HG03354 (cell line): ENCODE data around the gene KIF7.
"Not testable (repeated sequence)": the region's sequence is repeated elsewhere in the genome, so short reads cannot be mapped to it uniquely, and the experiment has no call there.

Source experiments
- ATAC-seq: cut with Tn5 transposase; IDR thresholded peaks from one replicate; pipeline ENCODE4 v1.9.1; 2021; ENCODE audit warnings: mild to moderate bottlenecking; ENCODE audit not compliant: unreplicated experiment, poor library complexity, severe bottlenecking

KIF7 gene

DNA sequence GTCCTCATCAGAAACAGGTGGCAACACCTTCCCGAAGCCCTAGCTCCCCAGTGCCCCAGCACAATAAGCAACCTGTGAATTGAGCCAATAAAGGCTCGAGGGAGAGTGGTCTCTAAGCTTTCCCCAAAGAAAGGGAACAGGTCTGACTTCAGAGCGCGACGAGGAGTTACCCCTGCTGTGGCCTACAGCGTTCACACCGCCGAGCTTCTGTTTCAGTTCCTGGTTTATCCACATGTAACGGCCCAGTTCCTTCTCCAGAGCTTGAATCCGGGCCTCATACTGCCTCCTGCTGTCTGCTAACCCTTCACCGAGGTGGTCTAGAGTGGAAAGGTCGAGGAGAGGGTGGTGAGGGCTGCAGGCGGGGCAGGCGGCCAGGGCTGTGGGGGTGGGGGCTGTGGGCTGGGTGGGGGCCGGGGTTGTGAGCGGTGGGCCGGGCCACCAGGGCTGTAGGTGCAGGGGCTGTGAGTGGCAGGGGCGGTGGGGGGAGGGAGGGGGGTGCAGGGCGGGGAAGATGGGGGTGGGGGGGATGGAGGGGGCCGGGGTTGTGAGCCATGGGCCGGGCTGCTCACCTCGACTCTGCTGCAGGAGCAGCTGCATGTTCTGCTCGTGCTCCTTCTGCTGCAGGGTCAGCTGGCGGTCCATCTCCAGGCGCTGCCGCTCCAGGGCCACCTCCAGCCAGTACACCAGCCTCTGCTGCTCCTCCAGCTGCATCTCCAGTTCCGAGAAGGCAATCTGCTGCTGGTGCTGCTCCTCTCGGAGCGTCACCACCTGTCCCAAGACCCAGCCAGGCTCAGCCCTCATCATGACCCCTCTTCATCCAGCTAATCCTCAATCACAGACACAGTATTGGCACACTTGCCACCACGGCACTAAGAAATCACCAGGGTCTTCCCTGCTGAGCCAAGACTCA is 26.2 kb downstream of the KIF7 start:
- no peak for ATAC-seq

DNA sequence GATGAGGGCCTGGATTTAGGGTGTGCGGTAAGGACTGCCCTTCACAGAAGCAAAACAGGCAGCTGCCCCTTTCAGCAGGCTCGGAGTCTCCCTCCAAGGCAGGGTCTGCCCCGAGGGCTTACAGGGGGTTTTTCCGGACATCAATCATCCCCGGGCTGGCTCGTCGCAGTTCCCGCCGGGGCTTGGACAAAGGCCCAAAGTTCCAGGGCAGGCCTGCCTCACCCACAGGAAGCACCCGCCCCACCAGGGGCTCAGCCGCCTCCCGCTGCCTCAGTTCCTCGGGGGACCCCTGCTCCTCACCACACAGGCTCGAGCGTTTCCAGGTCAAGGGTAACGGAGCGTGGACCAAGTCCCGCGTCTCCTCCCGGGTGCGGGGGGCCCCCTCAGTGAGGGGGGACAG is 27.0 kb downstream of the KIF7 start:
- ATAC-seq, result no peak

- ATAC-seq, result no peak
Measured at GRCh38 chr15:89627256-89627970, 27.9 kb downstream of the KIF7 start.

- ATAC-seq, result no peak
Measured at GRCh38 chr15:89625716-89626115, 29.6 kb downstream of the KIF7 start.

GRCh38 chr15:89623165-89623564 is 32.1 kb downstream of the KIF7 start:
- ATAC-seq, result no peak

- ATAC-seq, result no peak
Measured at GRCh38 chr15:89621547-89621946, 33.7 kb downstream of the KIF7 start.

GRCh38 chr15:89616228-89616627 is 39.0 kb downstream of the KIF7 start:
- no peak for ATAC-seq

DNA sequence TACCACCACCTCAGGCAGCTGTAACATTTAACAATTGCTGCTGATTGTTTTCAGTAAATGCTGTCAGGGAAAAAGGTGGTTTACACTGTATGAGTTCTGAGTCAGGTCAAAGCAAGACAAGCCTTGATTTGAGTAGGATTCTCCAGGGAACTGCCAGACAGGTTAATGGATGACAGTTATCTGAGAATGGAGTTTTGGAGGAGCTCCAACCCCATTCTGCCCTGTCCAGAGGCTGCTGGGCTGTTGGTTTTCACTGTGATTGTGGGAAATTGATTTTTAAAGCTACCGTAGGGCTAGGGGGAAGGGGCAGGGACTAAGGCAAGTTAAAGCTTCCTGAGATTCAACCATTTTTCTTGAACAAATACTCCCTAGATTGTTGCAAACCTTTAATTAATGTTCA is 40.1 kb downstream of the KIF7 start:
- ATAC-seq, result no peak

GRCh38 chr15:89614164-89614563 is 41.1 kb downstream of the KIF7 start:
- ATAC-seq, result no peak

DNA sequence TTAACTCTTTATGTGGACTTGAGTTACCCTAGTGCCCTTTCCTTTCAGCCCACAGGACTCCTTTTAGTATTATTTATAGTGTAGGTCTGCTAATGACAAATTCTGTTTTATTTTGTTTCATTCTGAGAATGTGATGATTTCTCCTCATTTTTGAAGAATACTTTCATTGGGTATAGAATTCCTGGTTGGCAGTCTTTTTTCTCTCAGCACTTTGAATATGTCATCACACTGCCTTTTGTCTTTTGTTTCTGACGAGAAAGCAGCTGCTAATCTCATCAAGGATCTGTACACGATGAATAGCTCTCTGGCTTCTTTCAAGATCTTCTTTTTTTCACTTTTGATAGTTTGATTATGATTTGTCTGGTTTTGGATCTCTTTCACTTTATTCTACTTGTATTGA is 42.2 kb downstream of the KIF7 start:
- ATAC-seq, result no peak

- no peak for ATAC-seq
Measured at GRCh38 chr15:89611317-89611716, 44.0 kb downstream of the KIF7 start.

GRCh38 chr15:89599021-89599420 is 56.2 kb downstream of the KIF7 start:
- no peak for ATAC-seq

DNA sequence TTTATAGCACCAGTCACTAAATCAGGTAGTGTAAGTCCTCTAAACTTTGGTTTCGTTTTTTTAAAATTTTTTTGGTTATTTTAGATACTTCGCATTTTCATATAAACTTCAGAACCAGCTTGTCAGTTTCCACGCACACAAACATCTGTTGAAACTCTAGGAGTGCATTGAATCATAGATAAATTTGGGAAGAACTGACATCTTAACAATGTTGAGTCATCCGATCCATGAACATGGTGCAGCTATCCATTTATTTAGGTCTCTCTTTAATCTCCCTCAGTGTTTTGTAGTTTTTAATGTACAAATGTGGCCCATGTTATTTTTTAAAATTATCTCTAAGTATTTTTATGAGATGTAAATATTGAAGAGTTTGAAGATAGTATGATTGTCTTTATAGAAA is 62.2 kb downstream of the KIF7 start:
- no peak for ATAC-seq

- no peak for ATAC-seq
Measured at GRCh38 chr15:89591834-89592233, 63.4 kb downstream of the KIF7 start.

GRCh38 chr15:89587955-89588354 is 67.3 kb downstream of the KIF7 start:
- no peak for ATAC-seq

DNA sequence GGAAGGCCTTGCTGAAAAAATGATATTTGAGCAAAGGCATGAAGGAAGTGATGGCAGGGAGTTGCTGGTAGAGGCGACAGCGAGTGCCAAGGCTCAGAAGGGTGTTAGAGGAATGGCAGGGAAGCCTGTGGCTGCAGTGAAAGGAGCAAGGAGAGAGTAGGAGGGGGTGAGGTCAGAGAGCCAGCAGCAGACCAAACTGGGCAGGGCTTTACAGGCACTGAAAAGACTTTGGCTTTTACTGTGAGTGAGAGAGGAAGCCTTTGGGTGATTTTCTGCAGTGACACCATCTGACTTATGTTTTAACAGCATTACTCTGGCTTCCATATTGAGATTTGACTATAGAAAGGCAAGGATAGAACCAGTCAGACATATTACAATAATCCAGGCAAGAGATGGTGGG is 68.6 kb downstream of the KIF7 start:
- ATAC-seq, result no peak

- not testable (repeated sequence) for ATAC-seq
Measured at GRCh38 chr15:89580747-89581146, 74.5 kb downstream of the KIF7 start.

- no peak for ATAC-seq
Measured at GRCh38 chr15:89578146-89578545, 77.1 kb downstream of the KIF7 start.
